Bronchial epithelial cell (primary cell): ENCODE measurements around the gene CCDC150. TPM values are rescaled to one million over a fixed set of nuclear protein-coding genes. Genes with fewer than 3 reads are reported as not detected.
"Not testable (repeated sequence)": the region's sequence is repeated elsewhere in the genome, so short reads cannot be mapped to it uniquely, and the experiment has no call there.

ENCODE experiments used
- DNase-seq: peaks from one replicate; pipeline ENCODE4 v3.0.0-alpha.2; 2010; ENCODE audit warnings: low read depth
- FAIRE-seq: peaks from 2 replicates; lab custom pipeline; 2011; peaks lifted over from hg19 to GRCh38; lab: Jason Lieb, UNC
- H3K27me3 ChIP-seq: 2 replicates; pipeline ENCODE4 v1.5.1; 2011; ENCODE audit warnings: low read length; ENCODE audit not compliant: control insufficient read depth, insufficient read depth
- H3K36me3 ChIP-seq: 2 replicates; pipeline ENCODE4 v1.5.1; 2011; ENCODE audit warnings: low read length; ENCODE audit not compliant: control insufficient read depth, insufficient read depth
- H3K4me3 ChIP-seq: 2 replicates; pipeline ENCODE4 v1.5.1; 2011; ENCODE audit warnings: mild to moderate bottlenecking, low read depth, low read length, control low read depth
- CTCF ChIP-seq: IDR thresholded peaks from 2 replicates; pipeline ENCODE4 v1.5.1; 2011; ENCODE audit warnings: mild to moderate bottlenecking, moderate library complexity, low read length, control low read depth, inconsistent platforms; ENCODE audit not compliant: insufficient read depth, severe bottlenecking
- total RNA-seq: library from RNA; depleted of rRNA; stranded (reverse); fragments of >200 nt; gene quantifications from 2 replicates; pipeline ENCODE4 v1.2.1, GENCODE V29; 2014

Gene CCDC150
- total RNA-seq, 1 donor from 2014 or later, result 2.4 TPM

GRCh38 chr2:196601430-196602306, 37.8 kb upstream of the CCDC150 start:
- TF ChIP-seq CTCF, result no peak
- FAIRE-seq, result no peak
- peak; percentile 66 for DNase-seq
- H3K27me3 ChIP-seq, result no peaks in the 10 kb centered on the region
- no peak overlapping the region for H3K4me3 ChIP-seq
- no peaks in the 10 kb centered on the region for H3K36me3 ChIP-seq

- Histone ChIP-seq H3K27me3 (no peaks in the 10 kb centered on the region), H3K36me3 (no peaks in the 10 kb centered on the region), H3K4me3 (no peak overlapping the region)
- FAIRE-seq (no peak), DNase-seq (no peak)
- TF ChIP-seq CTCF, result no peak
Measured at GRCh38 chr2:196604196-196604595, 35.3 kb upstream of the CCDC150 start.

GRCh38 chr2:196606516-196606915, 33.0 kb upstream of the CCDC150 start:
- DNase-seq (peak; percentile 24), FAIRE-seq (no peak)
- no peaks in the 10 kb centered on the region for H3K27me3 ChIP-seq
- no peak overlapping the region for H3K4me3 ChIP-seq
- H3K36me3 ChIP-seq, result no peaks in the 10 kb centered on the region
- no peak for TF ChIP-seq CTCF

- H3K27me3 ChIP-seq, result no peaks in the 10 kb centered on the region
- no peaks in the 10 kb centered on the region for H3K36me3 ChIP-seq
- DNase-seq (no peak), FAIRE-seq (no peak)
- TF ChIP-seq CTCF, result no peak
- no peak overlapping the region for H3K4me3 ChIP-seq
Measured at GRCh38 chr2:196607073-196607472, 32.4 kb upstream of the CCDC150 start.

GRCh38 chr2:196607896-196608295, 31.6 kb upstream of the CCDC150 start:
- not testable (repeated sequence) for H3K27me3 ChIP-seq, FAIRE-seq, H3K36me3 ChIP-seq, H3K4me3 ChIP-seq
- peak; percentile 69 for DNase-seq

GRCh38 chr2:196609806-196610205, 29.7 kb upstream of the CCDC150 start:
- no peak for FAIRE-seq
- no peak for TF ChIP-seq CTCF
- Histone ChIP-seq H3K36me3 (no peaks in the 10 kb centered on the region), H3K4me3 (no peak overlapping the region), H3K27me3 (no peaks in the 10 kb centered on the region)
- DNase-seq, result no peak
